ENCODE measurements around the gene CPLANE1.
"Not testable (repeated sequence)": the region's sequence is repeated elsewhere in the genome, so short reads cannot be mapped to it uniquely, and the experiment has no call there.

Gene CPLANE1

GRCh38 chr5:37121027-37121426 lies 128.1 kb downstream of the CPLANE1 start:
- no peak for DNase-seq

- no peak for DNase-seq
These were observed 128.9 kb downstream of the CPLANE1 start for GRCh38 chr5:37120270-37120669.

GRCh38 chr5:37116359-37116758 lies 132.8 kb downstream of the CPLANE1 start:
- DNase-seq: no peak

- DNase-seq: no peak
These were observed 136.7 kb downstream of the CPLANE1 start for GRCh38 chr5:37112383-37112991.

GRCh38 chr5:37111426-37112382 lies 137.5 kb downstream of the CPLANE1 start:
- peak; percentile 42 for DNase-seq

- no peak for DNase-seq
These were observed 139.0 kb downstream of the CPLANE1 start for GRCh38 chr5:37110135-37110534.

GRCh38 chr5:37109338-37109737 lies 139.8 kb downstream of the CPLANE1 start:
- no peak for DNase-seq

- no peak for DNase-seq
These were observed 145.9 kb downstream of the CPLANE1 start for GRCh38 chr5:37103302-37103701.

GRCh38 chr5:37099267-37099666 lies 149.9 kb downstream of the CPLANE1 start:
- not testable (repeated sequence) for DNase-seq

- not testable (repeated sequence) for DNase-seq
These were observed 155.4 kb downstream of the CPLANE1 start for GRCh38 chr5:37093795-37094194.

- no peak for DNase-seq
These were observed 158.4 kb downstream of the CPLANE1 start for GRCh38 chr5:37090781-37091180.

- no peak for DNase-seq
These were observed 159.0 kb downstream of the CPLANE1 start for GRCh38 chr5:37090123-37090726.

GRCh38 chr5:37088009-37088408 lies 161.2 kb downstream of the CPLANE1 start:
- no peak for DNase-seq

GRCh38 chr5:37086466-37087173 lies 162.6 kb downstream of the CPLANE1 start:
- no peak for DNase-seq

- not testable (repeated sequence) for DNase-seq
These were observed 163.2 kb downstream of the CPLANE1 start for GRCh38 chr5:37086026-37086425.

- DNase-seq: not testable (repeated sequence)
These were observed 166.2 kb downstream of the CPLANE1 start for GRCh38 chr5:37082977-37083376.

- no peak for DNase-seq
These were observed 168.5 kb downstream of the CPLANE1 start for GRCh38 chr5:37080697-37081096.

- no peak for DNase-seq
These were observed 172.0 kb downstream of the CPLANE1 start for GRCh38 chr5:37077146-37077545.

- DNase-seq: no peak
These were observed 173.7 kb downstream of the CPLANE1 start for GRCh38 chr5:37075399-37075950.

- no peak for DNase-seq
These were observed 177.1 kb downstream of the CPLANE1 start for GRCh38 chr5:37071901-37072581.

- no peak for DNase-seq
These were observed 177.7 kb downstream of the CPLANE1 start for GRCh38 chr5:37071487-37071886.

GRCh38 chr5:37064442-37064841 lies 184.7 kb downstream of the CPLANE1 start:
- DNase-seq: no peak

Data from central memory CD4-positive, alpha-beta T cell (primary cell).